Left lobe of liver (tissue), 2 donors: Measurements from ENCODE around the gene YIF1A. TPM values are rescaled to one million over a fixed set of nuclear protein-coding genes. Genes with fewer than 3 reads are reported as not detected.
A peak's percentile ranks its signal among the peaks of the same experiment; 100 is the strongest.

Experiments used
- ATAC-seq: fragments of 200-7000 bp; cut with Tn5 transposase; one replicate; pipeline ENCODE4 v1.9.1; 2020; ENCODE audit warnings: mild to moderate bottlenecking, moderate library complexity
- DNase-seq: peaks from one replicate; pipeline ENCODE4 v3.0.0-alpha.2; 2020; ENCODE audit warnings: low spot score
- total RNA-seq: library from RNA; stranded (reverse); gene quantifications from one replicate; pipeline ENCODE4 v1.2.1, GENCODE V29; 2021
- donor health status: DM: no; HTN: no; CAD: no; lungs with moderate emphysema.
- donor health status: DM: no; HTN: yes; CAD: no.

The YIF1A gene
- total RNA-seq, 1 donor from 2014 or later, result 120 TPM

- no peak for DNase-seq
- no peak for ATAC-seq
Observed at GRCh38 chr11:66275396-66275795, 13.5 kb downstream of the YIF1A start.

GRCh38 chr11:66274219-66274618 lies 14.7 kb downstream of the YIF1A start:
- DNase-seq (no peak), ATAC-seq (no peak)

GRCh38 chr11:66272596-66272995 lies 16.3 kb downstream of the YIF1A start:
- ATAC-seq, result no peak
- DNase-seq, result no peak

GRCh38 chr11:66271816-66272215 lies 17.1 kb downstream of the YIF1A start:
- ATAC-seq, result no peak
- no peak for DNase-seq

- ATAC-seq (no peak), DNase-seq (no peak)
Observed at GRCh38 chr11:66268952-66269905, 19.7 kb downstream of the YIF1A start.

GRCh38 chr11:66268244-66268951 lies 20.5 kb downstream of the YIF1A start, which contains the start of gene RAB1B:
RAB1B (plus strand) TSS chr11:66268639; CDS start chr11:66268680, 41 bp downstream.
- ATAC-seq (peak; percentile 86), DNase-seq (peak; percentile 100)

GRCh38 chr11:66267379-66268243 lies 21.3 kb downstream of the YIF1A start:
- peak; percentile 85 for DNase-seq
- peak; percentile 79 for ATAC-seq

GRCh38 chr11:66267039-66267378 lies 21.9 kb downstream of the YIF1A start:
- DNase-seq (no peak), ATAC-seq (no peak)

- ATAC-seq (no peak), DNase-seq (no peak)
Observed at GRCh38 chr11:66266378-66267038, 22.4 kb downstream of the YIF1A start.

GRCh38 chr11:66265531-66266377 lies 23.2 kb downstream of the YIF1A start:
- DNase-seq (no peak), ATAC-seq (no peak)

- ATAC-seq, result no peak
- DNase-seq, result no peak
Observed at GRCh38 chr11:66264914-66265313, 24.0 kb downstream of the YIF1A start.

GRCh38 chr11:66264383-66264782 lies 24.6 kb downstream of the YIF1A start:
- ATAC-seq (no peak), DNase-seq (no peak)

- ATAC-seq, result no peak
- no peak for DNase-seq
Observed at GRCh38 chr11:66263785-66264184, 25.2 kb downstream of the YIF1A start.

- DNase-seq (no peak), ATAC-seq (no peak)
Observed at GRCh38 chr11:66263231-66263630, 25.7 kb downstream of the YIF1A start.

GRCh38 chr11:66262696-66263095 lies 26.2 kb downstream of the YIF1A start:
- DNase-seq, result no peak
- no peak for ATAC-seq

GRCh38 chr11:66262191-66262590 lies 26.8 kb downstream of the YIF1A start:
- ATAC-seq (no peak), DNase-seq (no peak)

GRCh38 chr11:66261578-66261977 lies 27.4 kb downstream of the YIF1A start:
- ATAC-seq (no peak), DNase-seq (no peak)

- no peak for DNase-seq
- ATAC-seq, result no peak
Observed at GRCh38 chr11:66259956-66260355, 29.0 kb downstream of the YIF1A start.

- no peak for ATAC-seq
- DNase-seq, result no peak
Observed at GRCh38 chr11:66259225-66259624, 29.7 kb downstream of the YIF1A start.

- ATAC-seq (peak; percentile 2), DNase-seq (no peak)
Observed at GRCh38 chr11:66258473-66258893, 30.5 kb downstream of the YIF1A start.
